Fibroblast of lung (primary cell): ENCODE data around the gene SRPK2. TPM values are rescaled to one million over a fixed set of nuclear protein-coding genes. Genes with fewer than 3 reads are reported as not detected.

Source experiments
- DNase-seq, 2 donors: peaks; one replicate each; pipeline versions ENCODE4 v3.0.0 to v3.0.0-alpha.2; 2010; ENCODE audit warnings: low read depth in 2 of 2
- H2AFZ ChIP-seq: 2 replicates; pipeline ENCODE4 v1.5.1; 2012; ENCODE audit warnings: low read length, control low read depth, inconsistent platforms
- H3K27ac ChIP-seq: 2 replicates; pipeline ENCODE4 v1.5.1; 2011; ENCODE audit warnings: low read length, control low read depth; ENCODE audit not compliant: insufficient read depth
- H3K27me3 ChIP-seq: 2 replicates; pipeline ENCODE4 v1.5.1; 2011; ENCODE audit warnings: mild to moderate bottlenecking, low read length; ENCODE audit not compliant: control insufficient read depth, insufficient read depth
- H3K36me3 ChIP-seq: 2 replicates; pipeline ENCODE4 v1.5.1; 2011; ENCODE audit warnings: low read length; ENCODE audit not compliant: control insufficient read depth, insufficient read depth
- H3K4me1 ChIP-seq: 2 replicates; pipeline ENCODE4 v1.5.1; 2011; ENCODE audit warnings: low read length; ENCODE audit not compliant: control insufficient read depth, insufficient read depth; ENCODE audit errors: extremely low read depth
- H3K4me2 ChIP-seq: 2 replicates; pipeline ENCODE4 v1.5.1; 2011; ENCODE audit warnings: low read length, control low read depth; ENCODE audit not compliant: insufficient read depth; ENCODE audit errors: extremely low read depth
- H3K4me3 ChIP-seq, 4 experiments: fragments of 200-600 bp in 1 of 4; sonication (generic) in 1 of 4; replicated peaks in 1 of 4; 2 replicates each; pipeline ENCODE4 v1.5.1; 2011 to 2016; ENCODE audit warnings: low read length in 4 of 4, low read depth in 3 of 4, mild to moderate bottlenecking in 3 of 4, control low read depth in 2 of 4, inconsistent platforms in 1 of 4, mixed read lengths in 1 of 4; ENCODE audit not compliant: insufficient read depth in 1 of 4; ENCODE audit errors: control extremely low read depth in 1 of 4
- H3K79me2 ChIP-seq: 2 replicates; pipeline ENCODE4 v1.5.1; 2012; ENCODE audit warnings: mild to moderate bottlenecking, low read length, inconsistent platforms; ENCODE audit not compliant: control insufficient read depth, insufficient read depth
- H3K9ac ChIP-seq: 2 replicates; pipeline ENCODE4 v1.5.1; 2011; ENCODE audit warnings: mild to moderate bottlenecking, low read length, control low read depth; ENCODE audit not compliant: insufficient read depth
- H3K9me3 ChIP-seq: 2 replicates; pipeline ENCODE4 v1.5.1; 2012; ENCODE audit warnings: low read depth, low read length; ENCODE audit not compliant: control insufficient read depth, insufficient read depth
- H4K20me1 ChIP-seq: 2 replicates; pipeline ENCODE4 v1.5.1; 2011; ENCODE audit warnings: low read length; ENCODE audit not compliant: control insufficient read depth, insufficient read depth; ENCODE audit errors: extremely low read depth
- CTCF ChIP-seq, 2 donors: IDR thresholded peaks in 1 of 2; conservative IDR thresholded peaks in 1 of 2; 1 replicate in 1 of 2; 2 replicates in 1 of 2; pipeline ENCODE4 v1.5.1; 2011 to 2012; ENCODE audit warnings: low read length in 2 of 2, control low read depth in 1 of 2, inconsistent platforms in 1 of 2, low read depth in 1 of 2, mild to moderate bottlenecking in 1 of 2
- EZH2 ChIP-seq: IDR thresholded peaks from 2 replicates; pipeline ENCODE4 v1.5.1; 2012; ENCODE audit warnings: low read length, control low read depth, mild to moderate bottlenecking; ENCODE audit errors: missing control alignments
- polyA plus RNA-seq, 2 donors: library from polyadenylated mRNA; depleted of rRNA in 1 of 2; stranded (reverse) in 1 of 2; unstranded in 1 of 2; fragments of >200 nt; gene quantifications; 2 replicates each; pipeline ENCODE4 v1.2.1, GENCODE V29; 2011 to 2012; ENCODE audit warnings: missing spikeins in 1 of 2
- total RNA-seq: library from RNA; depleted of rRNA; stranded (reverse); fragments of >200 nt; gene quantifications from 2 replicates; pipeline ENCODE4 v1.2.1, GENCODE V29; 2014

SRPK2 gene
- total and polyA plus RNA-seq, 2 donors (not counting 1 experiment from before 2014, with no cell fraction given), result 27.8 to 61.8 TPM

DNA sequence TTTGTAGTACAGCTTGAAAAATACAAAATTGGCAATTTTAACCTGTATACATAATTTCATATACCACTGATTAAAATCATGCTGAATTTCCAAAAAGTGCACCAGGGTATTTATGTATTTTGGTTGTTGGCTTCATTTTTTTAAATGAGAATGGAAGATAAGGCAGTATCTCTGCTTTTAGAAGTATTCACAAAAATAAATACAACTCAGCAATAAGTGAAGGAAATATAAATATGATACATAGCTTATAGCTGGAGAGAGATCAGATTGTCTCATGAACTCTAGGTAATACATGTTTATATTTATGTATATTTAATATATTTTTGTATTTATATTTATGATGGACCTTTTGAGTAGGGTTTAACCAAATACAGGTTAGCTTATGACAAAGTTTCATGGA lies 293.8 kb downstream of the SRPK2 start:
- H3K4me3 ChIP-seq, result no peak overlapping the region
- H2AFZ ChIP-seq, result no peak overlapping the region
- peaks cover 8% of the 10 kb centered on the region for H3K4me1 ChIP-seq
- H3K27me3 ChIP-seq, result no peaks in the 10 kb centered on the region
- no peak overlapping the region for H3K4me2 ChIP-seq
- H3K79me2 ChIP-seq, result peaks cover 4% of the 10 kb centered on the region
- no peak for DNase-seq
- no peaks in the 10 kb centered on the region for H3K36me3 ChIP-seq
- TF ChIP-seq CTCF (conservative IDR thresholded peaks at IDR 0.05 in 1 of 2, IDR thresholded peaks at IDR 0.05 in 1 of 2; ENCODE audit: low read depth in 1 of 2, low read length in 2 of 2) (no peak), EZH2 (no peak)
- no peaks in the 10 kb centered on the region for H4K20me1 ChIP-seq
- no peak overlapping the region for H3K27ac ChIP-seq
- no peaks in the 10 kb centered on the region for H3K9me3 ChIP-seq
- no peak overlapping the region for H3K9ac ChIP-seq

GRCh38 chr7:105088456-105088855 lies 300.3 kb downstream of the SRPK2 start:
- Histone ChIP-seq H3K79me2 (peaks cover 11% of the 10 kb centered on the region), H4K20me1 (no peaks in the 10 kb centered on the region), H3K4me2 (no peak overlapping the region)

DNA sequence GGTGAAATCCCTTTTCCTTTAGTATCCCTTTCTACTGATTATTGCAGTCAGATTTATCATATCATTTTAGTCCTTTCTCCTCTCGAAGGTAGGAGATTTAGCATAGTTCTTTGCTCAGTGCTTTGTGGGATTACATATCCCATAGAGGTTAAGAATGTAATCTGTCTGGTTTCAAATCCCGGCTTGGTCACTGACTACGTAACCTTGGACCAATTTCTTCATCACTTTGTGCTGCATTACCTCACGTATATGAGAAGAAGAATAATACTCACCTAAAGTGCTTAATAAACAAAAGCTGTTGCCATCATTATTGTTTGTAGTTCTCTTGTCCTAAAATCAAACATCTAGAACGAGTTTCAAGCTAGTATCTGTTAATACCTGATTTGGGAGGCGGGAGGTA lies 300.7 kb downstream of the SRPK2 start:
- Histone ChIP-seq H3K9ac (no peak overlapping the region), H4K20me1 (no peaks in the 10 kb centered on the region), H2AFZ (no peak overlapping the region), H3K27me3 (no peaks in the 10 kb centered on the region), H3K27ac (no peak overlapping the region), H3K79me2 (peaks cover 11% of the 10 kb centered on the region), H3K36me3 (no peaks in the 10 kb centered on the region), H3K4me1 (peaks cover 3% of the 10 kb centered on the region), H3K9me3 (no peaks in the 10 kb centered on the region), H3K4me3 (no peak overlapping the region), H3K4me2 (no peak overlapping the region)
- TF ChIP-seq CTCF (conservative IDR thresholded peaks at IDR 0.05 in 1 of 2, IDR thresholded peaks at IDR 0.05 in 1 of 2; ENCODE audit: low read depth in 1 of 2, low read length in 2 of 2) (no peak), EZH2 (no peak)
- DNase-seq, result no peak

More at GRCh38 chr7:105088456-105088855, 300.3 kb downstream of the SRPK2 start:
- Histone ChIP-seq H3K4me3 (no peak overlapping the region), H3K36me3 (no peaks in the 10 kb centered on the region), H3K9ac (no peak overlapping the region), H3K27ac (no peak overlapping the region), H3K9me3 (no peaks in the 10 kb centered on the region), H2AFZ (no peak overlapping the region), H3K4me1 (peaks cover 3% of the 10 kb centered on the region), H3K27me3 (no peaks in the 10 kb centered on the region)
- no peak for DNase-seq
- TF ChIP-seq EZH2, result no peak
- no peak for TF ChIP-seq CTCF (conservative IDR thresholded peaks at IDR 0.05 in 1 of 2, IDR thresholded peaks at IDR 0.05 in 1 of 2; ENCODE audit: low read depth in 1 of 2, low read length in 2 of 2)
